22Rv1 (cell line): ENCODE measurements around the gene FBXW7.

Experiments used
- H3K27ac ChIP-seq: fragments of 450-650 bp; 2 replicates; pipeline ENCODE4 v1.5.1; 2017
- ZFX ChIP-seq: fragments of 450-650 bp; IDR thresholded peaks from 2 replicates; pipeline ENCODE4 v1.6.1; 2017; ENCODE audit warnings: antibody characterized with exemption, borderline replicate concordance
- TF ChIP-seq, protein P1 (sequence below): fragments of 450-650 bp; IDR thresholded peaks from 2 replicates; pipeline ENCODE4 v1.5.1; 2017; ENCODE audit warnings: mild to moderate bottlenecking

FBXW7 gene

DNA sequence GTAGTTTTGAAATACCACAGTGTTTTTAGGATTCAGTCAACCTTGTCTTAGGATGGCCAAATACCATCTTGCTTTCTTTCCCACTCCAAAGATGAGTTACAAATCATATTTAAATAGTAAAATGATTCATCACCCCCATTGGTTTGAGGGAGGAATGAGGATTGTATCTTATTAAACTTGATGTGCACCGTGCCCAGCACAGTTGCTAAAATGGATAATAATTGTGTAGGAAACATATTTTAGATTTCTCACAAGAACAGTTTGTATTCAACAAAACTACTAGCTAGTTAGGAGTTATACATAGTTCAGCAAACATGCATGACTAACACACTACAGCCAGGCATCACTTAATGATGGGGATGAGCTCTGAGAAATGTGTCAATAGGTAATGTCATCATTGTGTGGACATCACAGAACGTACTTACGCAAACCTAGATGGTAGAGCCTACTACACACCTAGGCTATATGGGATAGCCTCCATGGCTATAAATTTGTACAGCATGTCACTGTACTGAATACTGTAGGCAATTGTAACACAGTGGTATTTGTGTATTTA lies 245.4 kb downstream of the FBXW7 start:
- TF ChIP-seq, protein P1, sequence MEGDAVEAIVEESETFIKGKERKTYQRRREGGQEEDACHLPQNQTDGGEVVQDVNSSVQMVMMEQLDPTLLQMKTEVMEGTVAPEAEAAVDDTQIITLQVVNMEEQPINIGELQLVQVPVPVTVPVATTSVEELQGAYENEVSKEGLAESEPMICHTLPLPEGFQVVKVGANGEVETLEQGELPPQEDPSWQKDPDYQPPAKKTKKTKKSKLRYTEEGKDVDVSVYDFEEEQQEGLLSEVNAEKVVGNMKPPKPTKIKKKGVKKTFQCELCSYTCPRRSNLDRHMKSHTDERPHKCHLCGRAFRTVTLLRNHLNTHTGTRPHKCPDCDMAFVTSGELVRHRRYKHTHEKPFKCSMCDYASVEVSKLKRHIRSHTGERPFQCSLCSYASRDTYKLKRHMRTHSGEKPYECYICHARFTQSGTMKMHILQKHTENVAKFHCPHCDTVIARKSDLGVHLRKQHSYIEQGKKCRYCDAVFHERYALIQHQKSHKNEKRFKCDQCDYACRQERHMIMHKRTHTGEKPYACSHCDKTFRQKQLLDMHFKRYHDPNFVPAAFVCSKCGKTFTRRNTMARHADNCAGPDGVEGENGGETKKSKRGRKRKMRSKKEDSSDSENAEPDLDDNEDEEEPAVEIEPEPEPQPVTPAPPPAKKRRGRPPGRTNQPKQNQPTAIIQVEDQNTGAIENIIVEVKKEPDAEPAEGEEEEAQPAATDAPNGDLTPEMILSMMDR = no peak
- TF ChIP-seq ZFX = no peak
- no peak overlapping the region for H3K27ac ChIP-seq

GRCh38 chr4:152289941-152290340 lies 246.0 kb downstream of the FBXW7 start:
- no peak for TF ChIP-seq ZFX
- H3K27ac ChIP-seq = no peak overlapping the region

DNA sequence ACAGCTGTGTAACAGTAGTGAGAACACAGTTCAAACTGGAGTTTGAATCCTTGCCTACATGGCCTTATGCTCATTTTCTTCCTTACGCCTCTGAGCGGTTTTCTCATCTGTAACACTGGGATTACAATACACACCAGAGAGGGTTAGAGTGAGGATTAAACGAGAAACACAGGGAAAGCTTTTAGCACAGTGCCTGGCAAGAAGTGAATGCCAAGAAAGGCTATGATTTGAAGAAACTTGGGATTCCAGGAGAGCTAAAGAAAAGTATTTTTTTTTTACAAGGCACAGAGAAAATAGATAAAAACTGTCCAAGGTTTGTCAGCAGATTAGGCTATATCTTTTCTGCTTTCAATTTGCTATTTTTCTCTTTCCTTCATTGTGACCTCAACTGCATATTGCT lies 246.4 kb downstream of the FBXW7 start:
- TF ChIP-seq, protein P1 = no peak
- no peak for TF ChIP-seq ZFX
- H3K27ac ChIP-seq = no peak overlapping the region

GRCh38 chr4:152283801-152284470 lies 252.0 kb downstream of the FBXW7 start:
- no peak for TF ChIP-seq ZFX
- no peak overlapping the region for H3K27ac ChIP-seq

DNA sequence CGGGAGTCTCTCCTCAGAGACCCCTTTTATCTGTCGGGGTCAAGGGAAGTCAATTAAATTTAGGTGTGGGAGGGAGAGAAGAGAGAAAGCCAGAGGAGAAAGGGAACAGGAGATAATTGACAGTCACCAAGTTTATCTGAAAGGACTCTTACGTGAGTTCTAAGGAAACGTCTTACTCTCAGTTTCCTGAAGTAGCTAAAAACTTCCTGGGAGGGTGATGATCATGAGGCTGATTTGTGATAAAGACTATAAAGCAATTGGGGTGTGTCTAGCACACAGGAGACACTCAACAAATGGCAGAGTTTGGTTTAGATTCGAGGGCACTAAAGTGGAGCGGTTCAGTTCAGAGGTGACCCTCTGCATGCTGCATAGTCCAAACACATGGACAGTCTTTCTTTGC lies 254.1 kb downstream of the FBXW7 start:
- TF ChIP-seq ZFX = no peak
- TF ChIP-seq, protein P1 = no peak
- no peak overlapping the region for H3K27ac ChIP-seq

- H3K27ac ChIP-seq = no peak overlapping the region
- no peak for TF ChIP-seq ZFX
- TF ChIP-seq, protein P1 = no peak
Observed at GRCh38 chr4:152281211-152281610, 254.7 kb downstream of the FBXW7 start.

GRCh38 chr4:152279234-152279566 lies 256.7 kb downstream of the FBXW7 start:
- peak overlapping the region; percentile 76 for H3K27ac ChIP-seq
- TF ChIP-seq, protein P1 = no peak
- no peak for TF ChIP-seq ZFX

DNA sequence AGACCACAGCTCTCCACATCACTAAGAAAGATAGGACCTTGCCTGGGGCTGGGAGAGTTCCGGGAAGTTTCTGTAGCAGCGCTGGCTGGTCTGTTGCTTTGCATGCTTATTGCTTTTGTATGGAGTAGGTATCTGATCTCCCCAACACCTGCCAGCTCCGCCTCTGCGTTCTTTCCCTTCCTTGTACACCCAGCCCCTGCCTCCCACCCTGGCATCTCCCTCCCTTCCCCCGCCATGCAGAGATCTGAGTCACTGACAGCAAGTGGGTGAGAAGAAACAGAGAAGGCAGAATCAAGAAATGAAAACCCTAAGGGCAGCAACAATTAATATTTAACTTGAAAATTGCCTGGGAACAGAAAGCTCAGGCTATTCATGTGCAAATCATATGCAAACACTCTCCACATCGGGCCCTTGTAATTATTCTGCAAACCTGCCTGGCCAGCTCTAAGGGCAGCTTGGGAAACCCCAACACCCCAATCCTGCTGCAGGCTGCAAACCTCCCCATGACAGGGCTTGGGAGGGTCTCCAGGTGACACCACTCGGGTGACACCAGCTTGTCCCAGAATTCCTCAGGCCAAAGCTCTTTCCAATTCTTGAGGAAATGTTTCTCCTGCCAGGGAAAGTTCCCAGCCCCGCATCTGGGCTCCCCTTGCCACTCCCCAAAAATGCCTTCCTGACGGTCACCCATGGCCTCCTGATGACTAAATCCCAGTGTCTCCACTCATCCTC lies 257.2 kb downstream of the FBXW7 start:
- H3K27ac ChIP-seq = peak overlapping the region; percentile 76
- TF ChIP-seq ZFX = no peak
- TF ChIP-seq, protein P1 = no peak
